ENCODE measurements around the gene NPNT.

Gene NPNT

GRCh38 chr4:105917171-105917685 lies 22.0 kb downstream of the NPNT start:
- H3K4me3 ChIP-seq (ENCODE audit: low read length), result no peak overlapping the region
- no peak for DNase-seq (ENCODE audit: low read depth)
- no peak for TF ChIP-seq CTCF (conservative IDR thresholded peaks at IDR 0.05; ENCODE audit: low read depth, low read length)

- H3K4me3 ChIP-seq (ENCODE audit: low read length), result no peak overlapping the region
- no peak for DNase-seq (ENCODE audit: low read depth)
- TF ChIP-seq CTCF (conservative IDR thresholded peaks at IDR 0.05; ENCODE audit: low read depth, low read length), result no peak
Measured at GRCh38 chr4:105921301-105921700, 26.0 kb downstream of the NPNT start.

GRCh38 chr4:105923497-105924238 lies 28.4 kb downstream of the NPNT start:
- no peak for DNase-seq (ENCODE audit: low read depth)
- no peak for TF ChIP-seq CTCF (conservative IDR thresholded peaks at IDR 0.05; ENCODE audit: low read depth, low read length)
- no peak overlapping the region for H3K4me3 ChIP-seq (ENCODE audit: low read length)

GRCh38 chr4:105924341-105924740 lies 29.1 kb downstream of the NPNT start:
- no peak for TF ChIP-seq CTCF (conservative IDR thresholded peaks at IDR 0.05; ENCODE audit: low read depth, low read length)
- H3K4me3 ChIP-seq (ENCODE audit: low read length), result no peak overlapping the region
- no peak for DNase-seq (ENCODE audit: low read depth)

GRCh38 chr4:105930698-105931097 lies 35.4 kb downstream of the NPNT start:
- DNase-seq (ENCODE audit: low read depth), result no peak
- no peak overlapping the region for H3K4me3 ChIP-seq (ENCODE audit: low read length)
- TF ChIP-seq CTCF (conservative IDR thresholded peaks at IDR 0.05; ENCODE audit: low read depth, low read length), result no peak

GRCh38 chr4:105933083-105933482 lies 37.8 kb downstream of the NPNT start:
- H3K4me3 ChIP-seq (ENCODE audit: low read length), result no peak overlapping the region
- DNase-seq (ENCODE audit: low read depth), result no peak
- TF ChIP-seq CTCF (conservative IDR thresholded peaks at IDR 0.05; ENCODE audit: low read depth, low read length), result no peak

GRCh38 chr4:105934386-105934785 lies 39.1 kb downstream of the NPNT start:
- no peak overlapping the region for H3K4me3 ChIP-seq (ENCODE audit: low read length)
- no peak for DNase-seq (ENCODE audit: low read depth)
- no peak for TF ChIP-seq CTCF (conservative IDR thresholded peaks at IDR 0.05; ENCODE audit: low read depth, low read length)

Measured in retinal pigment epithelial cell (primary cell).